Measurements from ENCODE around the gene SMTNL2.
"Not testable (repeated sequence)": the region's sequence is repeated elsewhere in the genome, so short reads cannot be mapped to it uniquely, and the experiment has no call there.

Gene SMTNL2

DNA sequence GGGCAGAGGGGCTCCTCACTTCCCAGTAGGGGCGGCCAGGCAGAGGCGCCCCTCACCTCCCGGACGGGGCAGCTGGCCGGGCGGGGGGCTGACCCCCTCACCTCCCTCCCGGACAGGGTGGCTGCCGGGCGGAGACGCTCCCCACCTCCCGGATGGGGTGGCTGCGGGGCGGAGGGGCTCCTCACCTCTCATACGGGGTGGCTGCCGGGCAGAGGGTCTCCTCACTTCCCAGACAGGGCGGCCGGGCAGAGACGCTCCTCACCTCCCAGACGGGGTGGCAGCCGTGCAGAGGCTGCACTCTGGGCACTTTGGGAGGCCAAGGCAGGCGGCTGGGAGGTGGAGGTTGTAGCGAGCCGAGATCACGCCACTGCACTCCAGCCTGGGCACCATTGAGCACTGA, 6.0 kb upstream of the SMTNL2 start:
- not testable (repeated sequence) for H3K4me3 ChIP-seq, H3K27ac ChIP-seq

DNA sequence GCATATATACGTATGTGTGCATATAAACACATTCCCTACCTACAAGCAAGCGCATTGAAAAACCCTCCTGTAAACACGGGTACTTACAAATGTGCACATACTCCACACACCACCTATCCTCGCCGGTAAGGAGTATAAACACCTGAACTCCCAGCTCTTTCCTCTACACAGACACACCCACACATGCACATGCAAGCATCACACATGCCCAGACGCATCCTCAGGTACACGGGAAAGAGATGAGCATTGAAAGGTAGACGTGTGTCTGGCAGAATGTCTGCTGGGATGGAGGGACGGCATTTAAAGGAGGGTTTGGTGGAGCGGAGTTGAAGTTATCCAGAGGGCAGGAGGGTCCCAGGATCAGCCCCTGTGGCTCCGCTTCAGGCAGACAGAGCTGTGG, 4.7 kb upstream of the SMTNL2 start:
- H3K27ac ChIP-seq = no peak overlapping the region
- H3K4me3 ChIP-seq = no peak overlapping the region

DNA sequence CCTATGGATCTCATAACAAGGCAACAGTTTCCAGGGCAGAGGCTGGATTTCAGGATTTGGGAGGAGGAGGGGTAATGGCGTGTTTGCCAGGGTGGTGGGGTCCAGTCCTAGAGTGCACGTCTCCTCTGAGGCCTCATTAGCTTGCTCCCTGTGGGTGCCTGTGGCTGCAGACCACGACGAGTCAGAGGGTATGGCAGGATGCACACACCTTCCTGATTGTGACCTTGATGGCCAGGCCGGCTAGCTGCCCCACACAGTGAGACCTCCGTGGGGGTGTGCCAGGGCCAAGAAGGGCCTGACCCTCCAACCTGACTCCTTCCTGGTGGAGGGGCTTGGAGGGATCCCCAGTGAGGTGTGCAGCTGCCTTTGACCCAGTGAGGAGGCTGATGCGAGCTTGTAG, 4.0 kb upstream of the SMTNL2 start:
- no peak overlapping the region for H3K27ac ChIP-seq

GRCh38 chr17:4582101-4582501, 2.2 kb upstream of the SMTNL2 start:
- Histone ChIP-seq H3K4me3 (no peak overlapping the region), H3K27ac (no peak overlapping the region)

More for the DNA sequence above, 4.0 kb upstream of the SMTNL2 start:
- no peak overlapping the region for H3K4me3 ChIP-seq

GRCh38 chr17:4582691-4583090, 1.6 kb upstream of the SMTNL2 start:
- H3K4me3 ChIP-seq = no peak overlapping the region
- no peak overlapping the region for H3K27ac ChIP-seq

GRCh38 chr17:4583206-4583605, 1.1 kb upstream of the SMTNL2 start:
- no peak overlapping the region for H3K27ac ChIP-seq
- H3K4me3 ChIP-seq = no peak overlapping the region

DNA sequence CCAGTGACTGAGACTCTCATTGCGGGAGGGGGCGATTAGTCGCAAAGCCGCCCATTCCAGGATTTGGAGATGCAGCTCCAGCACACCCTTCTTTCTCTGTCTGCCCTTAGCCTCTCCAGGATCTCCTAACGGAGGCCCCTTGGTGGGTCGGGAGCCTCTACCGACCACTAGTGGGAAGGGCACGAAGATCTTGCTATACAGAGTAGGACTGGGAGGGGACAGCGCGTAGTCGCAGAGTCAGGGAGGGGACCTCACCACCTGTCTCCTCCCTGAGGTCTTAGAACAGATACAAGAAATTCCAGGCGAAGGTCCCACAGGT, 588 bp upstream of the SMTNL2 start:
- H3K4me3 ChIP-seq = peak overlapping the region; percentile 8 to 45 (median 35)
- peak overlapping the region in 2 of 21 experiments; percentile 16 to 62 for H3K27ac ChIP-seq

- Histone ChIP-seq H3K27ac (no peak overlapping the region), H3K4me3 (peak overlapping the region in 4 of 7 experiments; percentile 35 to 45 (median 36))
Measured at GRCh38 chr17:4584917-4585637, 748 bp downstream of the SMTNL2 start.

GRCh38 chr17:4585638-4585994, 1.3 kb downstream of the SMTNL2 start:
- H3K27ac ChIP-seq = no peak overlapping the region
- no peak overlapping the region for H3K4me3 ChIP-seq

- no peak overlapping the region for H3K27ac ChIP-seq
- H3K4me3 ChIP-seq = no peak overlapping the region
Measured at GRCh38 chr17:4586043-4586442, 1.7 kb downstream of the SMTNL2 start.

DNA sequence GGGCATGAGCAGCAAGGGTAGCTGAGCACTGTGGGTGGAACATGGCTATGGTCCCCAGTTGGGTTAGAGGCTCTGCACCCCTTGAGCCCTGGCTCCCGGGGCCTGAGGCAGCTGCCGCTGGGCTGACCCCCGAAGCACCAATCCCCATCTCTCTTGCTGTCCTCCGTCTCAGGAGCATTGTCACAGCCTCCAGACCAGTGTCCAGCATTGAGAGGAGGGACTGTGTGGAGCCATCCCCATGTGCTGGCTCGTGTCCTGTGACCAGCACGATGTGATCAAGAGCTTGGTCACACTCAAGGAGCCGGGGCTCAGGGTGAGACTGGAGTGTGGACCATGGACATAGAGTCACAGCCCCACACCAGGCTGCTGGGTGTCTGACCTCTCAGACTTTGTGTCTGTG, 2.9 kb downstream of the SMTNL2 start:
- H3K27ac ChIP-seq = no peak overlapping the region

GRCh38 chr17:4587803-4588202, 3.5 kb downstream of the SMTNL2 start:
- Histone ChIP-seq H3K4me3 (no peak overlapping the region), H3K27ac (no peak overlapping the region)

More for the DNA sequence above, 2.9 kb downstream of the SMTNL2 start:
- no peak overlapping the region for H3K4me3 ChIP-seq

GRCh38 chr17:4588391-4588790, 4.1 kb downstream of the SMTNL2 start:
- no peak overlapping the region for H3K4me3 ChIP-seq
- no peak overlapping the region for H3K27ac ChIP-seq

GRCh38 chr17:4588898-4589625, 4.7 kb downstream of the SMTNL2 start:
- H3K4me3 ChIP-seq = no peak overlapping the region
- H3K27ac ChIP-seq = no peak overlapping the region

GRCh38 chr17:4590042-4590441, 5.7 kb downstream of the SMTNL2 start:
- H3K4me3 ChIP-seq, H3K27ac ChIP-seq: not testable (repeated sequence)

DNA sequence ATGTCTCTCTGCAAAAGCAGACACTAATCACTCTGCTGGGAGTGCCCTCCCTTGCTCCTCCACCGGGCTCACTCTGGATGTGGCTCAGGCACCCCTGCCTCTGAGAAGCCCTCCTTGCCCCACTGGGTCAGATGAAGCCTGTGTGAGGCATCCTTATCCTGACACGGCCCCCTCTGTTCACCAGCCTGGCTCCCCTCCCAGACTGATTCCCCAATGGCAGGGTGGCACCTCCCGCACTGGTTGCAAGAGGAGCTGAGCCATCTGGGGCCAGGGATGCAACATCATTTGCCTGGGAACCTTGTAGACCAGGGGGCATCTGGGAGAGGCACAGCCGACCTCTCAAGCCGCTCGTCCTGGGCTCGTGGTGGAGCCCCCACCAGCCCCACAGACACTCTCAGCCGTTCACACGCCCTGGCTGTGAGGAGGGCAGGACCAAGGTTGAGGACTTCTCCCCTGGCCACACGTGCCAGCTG, 6.7 kb downstream of the SMTNL2 start:
- H3K27ac ChIP-seq = no peak overlapping the region
- no peak overlapping the region for H3K4me3 ChIP-seq

DNA sequence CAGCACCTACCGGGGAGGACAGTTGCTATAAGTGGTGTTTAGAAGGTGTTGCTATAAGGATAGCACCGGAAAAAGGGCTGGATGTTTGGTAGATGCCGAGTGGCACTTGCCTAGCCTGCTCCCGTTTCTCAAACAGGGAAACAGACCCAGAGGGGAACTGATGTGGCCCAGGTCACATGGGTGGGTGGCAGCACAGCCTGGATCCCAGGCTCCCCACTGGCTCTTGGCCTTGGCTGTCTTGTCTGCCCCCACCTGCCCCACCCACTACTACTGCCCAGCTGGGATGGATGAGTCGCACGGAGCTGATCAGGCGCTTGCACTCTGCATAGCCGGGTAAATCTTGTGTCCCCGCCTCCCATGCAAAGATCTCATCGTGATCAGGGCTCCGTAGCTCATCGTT, 7.2 kb downstream of the SMTNL2 start:
- Histone ChIP-seq H3K27ac (no peak overlapping the region), H3K4me3 (no peak overlapping the region)

- H3K4me3 ChIP-seq = no peak overlapping the region
- no peak overlapping the region for H3K27ac ChIP-seq
Measured at GRCh38 chr17:4592240-4593005, 8.1 kb downstream of the SMTNL2 start.

DNA sequence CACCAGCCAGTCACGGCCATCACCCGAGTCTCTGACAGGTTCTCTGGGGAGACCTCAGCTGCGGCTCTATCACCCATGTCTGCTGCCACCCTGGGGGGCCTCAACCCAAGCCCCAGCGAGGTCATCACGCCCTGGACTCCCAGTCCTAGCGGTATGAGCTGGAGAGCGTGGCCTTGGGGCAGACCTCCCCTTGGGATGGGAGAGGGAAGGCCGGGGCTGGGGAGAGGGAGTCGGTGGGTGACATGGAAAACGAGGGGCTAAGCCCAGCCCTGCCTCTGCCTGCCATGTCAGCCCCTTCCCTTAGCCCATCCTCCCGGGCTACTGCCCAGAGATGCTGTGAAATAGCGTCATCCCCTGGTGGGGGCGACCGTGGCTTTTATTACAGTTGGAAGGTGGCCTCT, 8.7 kb downstream of the SMTNL2 start:
- no peak overlapping the region for H3K4me3 ChIP-seq
- H3K27ac ChIP-seq = no peak overlapping the region

GRCh38 chr17:4594406-4594805, 10.1 kb downstream of the SMTNL2 start:
- Histone ChIP-seq H3K4me3 (no peak overlapping the region), H3K27ac (no peak overlapping the region)
